H1 (cell line): ENCODE measurements around the gene TRAT1. TPM values are rescaled to one million over a fixed set of nuclear protein-coding genes. Genes with fewer than 3 reads are reported as not detected.

Experiments used
- CTCF ChIA-PET: fragments of 300-600 bp; sonication (Branson Sonifier 250); formaldehyde crosslinking; loops from one replicate; lab custom pipeline; 2021; ENCODE audit not compliant: partially characterized antibody; lab: Charles Lee
- POLR2A ChIA-PET: fragments of 300-600 bp; sonication (Branson Sonifier 250); formaldehyde crosslinking; loops from one replicate; lab custom pipeline; 2021; ENCODE audit warnings: inconsistent platforms; ENCODE audit not compliant: partially characterized antibody; lab: Charles Lee
- DNase-seq, 2 experiments: peaks; one replicate each; pipeline versions ENCODE4 v3.0.0 to v3.0.0-alpha.2; 2010 to 2022; ENCODE audit warnings: low spot score in 2 of 2, low read depth in 1 of 2, mixed read lengths in 1 of 2
- FAIRE-seq: peaks from 2 replicates; lab custom pipeline; 2011; peaks lifted over from hg19 to GRCh38; lab: Jason Lieb, UNC
- H2AFZ ChIP-seq: 2 replicates; pipeline ENCODE4 v1.8.1; 2012; ENCODE audit warnings: low read length, inconsistent platforms
- H2AK5ac ChIP-seq: 2 replicates; pipeline ENCODE4 v1.6.1; 2013; ENCODE audit warnings: low read depth, low read length
- H2BK120ac ChIP-seq: replicated peaks from 2 replicates; pipeline ENCODE3; 2013; ENCODE audit warnings: low read depth, low read length, inconsistent platforms
- H2BK12ac ChIP-seq: 2 replicates; pipeline ENCODE4 v1.6.1; 2013; ENCODE audit warnings: low read depth, low read length
- H2BK15ac ChIP-seq: 2 replicates; pipeline ENCODE4 v1.6.1; 2013; ENCODE audit warnings: low read length
- H2BK20ac ChIP-seq: 2 replicates; pipeline ENCODE4 v1.6.1; 2013; ENCODE audit warnings: low read length
- H2BK5ac ChIP-seq: 2 replicates; pipeline ENCODE4 v1.6.1; 2013; ENCODE audit warnings: low read depth, low read length
- H3K14ac ChIP-seq: 2 replicates; pipeline ENCODE4 v1.6.1; 2013; ENCODE audit warnings: inconsistent platforms; ENCODE audit not compliant: insufficient read length
- H3K18ac ChIP-seq: 2 replicates; pipeline ENCODE4 v1.6.1; 2013; ENCODE audit warnings: low read length; ENCODE audit errors: extremely low read depth
- H3K23ac ChIP-seq: 2 replicates; pipeline ENCODE4 v1.6.1; 2013; ENCODE audit warnings: inconsistent platforms; ENCODE audit not compliant: insufficient read length
- H3K23me2 ChIP-seq: 2 replicates; pipeline ENCODE4 v1.6.1; 2013; ENCODE audit warnings: low read depth, low read length
- H3K27ac ChIP-seq: 2 replicates; pipeline ENCODE4 v1.6.1; 2011; ENCODE audit warnings: low read depth, low read length, inconsistent platforms
- H3K27me3 ChIP-seq, 4 experiments: replicated peaks in 1 of 4; 1 replicate in 1 of 4; 2 replicates in 3 of 4; pipeline versions ENCODE4 v1.6.1 to v1.8.1; 2011 to 2013; ENCODE audit warnings: low read length in 3 of 4, mild to moderate bottlenecking in 3 of 4, inconsistent platforms in 2 of 4, mixed read lengths in 2 of 4, moderate library complexity in 1 of 4; ENCODE audit not compliant: control insufficient read depth in 3 of 4, insufficient read depth in 3 of 4; ENCODE audit errors: extremely low read depth in 1 of 4
- H3K36me3 ChIP-seq, 4 experiments: 2 replicates each; pipeline versions ENCODE4 v1.6.1 to v1.8.1; 2011 to 2013; ENCODE audit warnings: mild to moderate bottlenecking in 4 of 4, low read length in 3 of 4, moderate library complexity in 2 of 4, control low read depth in 1 of 4, inconsistent platforms in 1 of 4; ENCODE audit not compliant: insufficient read depth in 4 of 4, control insufficient read depth in 2 of 4
- H3K4ac ChIP-seq: replicated peaks from 2 replicates; pipeline ENCODE3; 2013; ENCODE audit warnings: low read length, low read depth, mixed read lengths, inconsistent platforms; ENCODE audit not compliant: insufficient read length
- H3K4me1 ChIP-seq, 4 experiments: replicated peaks in 1 of 4; 1 replicate in 1 of 4; 2 replicates in 3 of 4; pipeline versions ENCODE4 v1.6.1 to v1.8.1; 2011 to 2013; ENCODE audit warnings: low read length in 3 of 4, inconsistent platforms in 2 of 4, mixed read lengths in 1 of 4; ENCODE audit not compliant: insufficient read depth in 4 of 4, control insufficient read depth in 3 of 4
- H3K4me2 ChIP-seq, 2 experiments: 2 replicates each; pipeline versions ENCODE4 v1.6.1 to v1.8.1; 2011 to 2013; ENCODE audit warnings: low read depth in 2 of 2, low read length in 2 of 2, control low read depth in 1 of 2, inconsistent platforms in 1 of 2, mild to moderate bottlenecking in 1 of 2; ENCODE audit not compliant: insufficient read depth in 1 of 2
- H3K4me3 ChIP-seq, 4 experiments: fragments of 200-600, 300-600 bp in 1 of 4; sonication (generic), shearing (Covaris generic), sonication (Bioruptor Twin) in 1 of 4; 2 replicates each; pipeline versions ENCODE4 v1.5.1 to v1.8.1; 2011 to 2016; ENCODE audit warnings: low read length in 4 of 4, low read depth in 3 of 4, control low read depth in 2 of 4, inconsistent platforms in 2 of 4, mild to moderate bottlenecking in 2 of 4, mixed read lengths in 1 of 4, moderate library complexity in 1 of 4; ENCODE audit not compliant: insufficient read depth in 2 of 4; ENCODE audit errors: extremely low read depth in 1 of 4
- H3K56ac ChIP-seq: replicated peaks from 2 replicates; pipeline ENCODE3; 2013; ENCODE audit warnings: low read depth, mild to moderate bottlenecking, mixed read lengths, low read length, inconsistent platforms; ENCODE audit not compliant: insufficient read length
- H3K79me1 ChIP-seq: 2 replicates; pipeline ENCODE4 v1.6.1; 2013; ENCODE audit warnings: low read depth, low read length, control low read depth
- H3K79me2 ChIP-seq, 2 experiments: 2 replicates each; pipeline versions ENCODE4 v1.6.1 to v1.8.1; 2012 to 2013; ENCODE audit warnings: low read length in 2 of 2, mild to moderate bottlenecking in 2 of 2, inconsistent platforms in 1 of 2; ENCODE audit not compliant: insufficient read depth in 2 of 2, control insufficient read depth in 1 of 2
- H3K9ac ChIP-seq, 4 experiments: replicated peaks in 1 of 4; 1 replicate in 1 of 4; 2 replicates in 3 of 4; pipeline versions ENCODE4 v1.6.1 to v1.8.1; 2011 to 2013; ENCODE audit warnings: low read depth in 3 of 4, low read length in 3 of 4, control low read depth in 2 of 4, mild to moderate bottlenecking in 2 of 4, moderate library complexity in 2 of 4, inconsistent platforms in 1 of 4; ENCODE audit errors: extremely low read depth in 1 of 4
- H3K9me3 ChIP-seq, 2 experiments: 2 replicates each; pipeline versions ENCODE4 v1.6.1 to v1.8.1; 2012 to 2013; ENCODE audit warnings: mild to moderate bottlenecking in 2 of 2, moderate library complexity in 2 of 2, control low read depth in 1 of 2, inconsistent platforms in 1 of 2, low read depth in 1 of 2, low read length in 1 of 2, mixed read lengths in 1 of 2; ENCODE audit not compliant: insufficient read depth in 2 of 2
- H4K20me1 ChIP-seq, 2 experiments: replicated peaks in 1 of 2; 2 replicates each; pipeline versions ENCODE3 to v1.8.1; 2011 to 2013; ENCODE audit warnings: inconsistent platforms in 2 of 2, low read length in 2 of 2, mild to moderate bottlenecking in 1 of 2; ENCODE audit not compliant: insufficient read depth in 2 of 2, control insufficient read depth in 1 of 2
- H4K5ac ChIP-seq: 2 replicates; pipeline ENCODE4 v1.6.1; 2013; ENCODE audit warnings: low read length, low read depth, mixed read lengths, inconsistent platforms; ENCODE audit not compliant: insufficient read length
- H4K8ac ChIP-seq: 2 replicates; pipeline ENCODE4 v1.8.0; 2013; ENCODE audit warnings: mild to moderate bottlenecking, moderate library complexity, low read length, inconsistent platforms; ENCODE audit not compliant: insufficient read depth; ENCODE audit errors: extremely low read depth
- H4K91ac ChIP-seq: replicated peaks from 2 replicates; pipeline ENCODE3; 2013; ENCODE audit warnings: low read length, mixed read lengths, inconsistent platforms; ENCODE audit not compliant: insufficient read length
- BACH1 ChIP-seq: IDR thresholded peaks from 2 replicates; pipeline ENCODE4 v1.6.1; 2012; ENCODE audit warnings: low read length, improper control_type of control experiment
- CHD2 ChIP-seq: IDR thresholded peaks from 2 replicates; pipeline ENCODE4 v1.6.1; 2012; ENCODE audit warnings: low read length, improper control_type of control experiment
- CREB1 ChIP-seq: IDR thresholded peaks from 2 replicates; pipeline ENCODE4 v1.6.1; 2012; ENCODE audit warnings: inconsistent platforms
- CTBP2 ChIP-seq: IDR thresholded peaks from 2 replicates; pipeline ENCODE4 v1.7.0; 2011; ENCODE audit warnings: borderline replicate concordance, mild to moderate bottlenecking, moderate library complexity, mixed read lengths, low read length; ENCODE audit not compliant: insufficient read depth, insufficient read length
- KDM1A ChIP-seq: fragments of 200-600, 300-600 bp; sonication (generic); IDR thresholded peaks from 2 replicates; pipeline ENCODE4 v1.7.1; 2016; ENCODE audit warnings: mild to moderate bottlenecking, low read length, borderline replicate concordance
- MAFK ChIP-seq: IDR thresholded peaks from 2 replicates; pipeline ENCODE4 v1.6.1; 2012; ENCODE audit warnings: low read depth, mild to moderate bottlenecking, improper control_type of control experiment, low read length
- NANOG ChIP-seq: IDR thresholded peaks from 2 replicates; pipeline ENCODE4 v1.6.1; 2011; ENCODE audit warnings: low read length, low read depth, mild to moderate bottlenecking, inconsistent platforms; ENCODE audit not compliant: insufficient read depth, poor library complexity, severe bottlenecking
- POLR2A ChIP-seq, 2 experiments: IDR thresholded peaks; 1 replicate in 1 of 2; 2 replicates in 1 of 2; pipeline ENCODE4 v1.6.1; 2011; ENCODE audit warnings: low read depth in 2 of 2, low read length in 2 of 2, mild to moderate bottlenecking in 2 of 2; ENCODE audit errors: control extremely low read depth in 1 of 2
- POLR2AphosphoS5 ChIP-seq: IDR thresholded peaks from 2 replicates; pipeline ENCODE4 v1.6.1; 2011; ENCODE audit warnings: low read depth, low read length
- SIN3A ChIP-seq, 2 experiments: IDR thresholded peaks in 1 of 2; conservative IDR thresholded peaks in 1 of 2; 2 replicates each; pipeline ENCODE4 v1.6.1; 2011 to 2012; ENCODE audit warnings: low read length in 2 of 2, improper control_type of control experiment in 1 of 2, low read depth in 1 of 2, mild to moderate bottlenecking in 1 of 2
- SP1 ChIP-seq: IDR thresholded peaks from 2 replicates; pipeline ENCODE4 v1.6.1; 2011; ENCODE audit warnings: low read depth, low read length
- WGBS, 2 experiments: shearing (Covaris generic) in 1 of 2; methylation state at CpG; one replicate each; pipeline versions ENCODE4 v1.1.6 to v1.1.7; 2013 to 2015; ENCODE audit warnings: low lambda C conversion rate in 2 of 2, mixed read lengths in 2 of 2, inconsistent platforms in 1 of 2, low coverage in 1 of 2, missing lambda C conversion rate in 1 of 2; ENCODE audit not compliant: insufficient replicate concordance in 2 of 2, insufficient coverage in 1 of 2, insufficient read length in 1 of 2; ENCODE audit errors: extremely low coverage in 1 of 2, missing lambda C conversion rate in 1 of 2; 5-methylcytosine and 5-hydroxymethylcytosine counted together
- polyA plus RNA-seq, 7 experiments: library from polyadenylated mRNA; depleted of rRNA in 3 of 7; stranded (reverse) in 5 of 7; unstranded in 2 of 7; fragments of >200 nt in 5 of 7; fragments of 200-250 nt in 2 of 7; gene quantifications; 1 replicate in 5 of 7; 2 replicates in 1 of 7; 4 replicates in 1 of 7; pipeline versions ENCODE4 v1.2.1 to v1.2.3, GENCODE V29; 2011 to 2013; ENCODE audit warnings: missing spikeins in 2 of 7, mixed read lengths in 2 of 7
- total RNA-seq: library from RNA; stranded (reverse); fragmentation: NEBNext Ultra II Directional; extraction: Animal tissue kit (Norgen Biotek cat#: 25700); gene quantifications from 2 replicates; pipeline ENCODE4 v1.2.1, GENCODE V29; 2021

The TRAT1 gene
- total and polyA plus RNA-seq, 2 of the 8 experiments (the other 6 are each of a cell fraction or from before 2014, with no cell fraction given) = not detected

DNA sequence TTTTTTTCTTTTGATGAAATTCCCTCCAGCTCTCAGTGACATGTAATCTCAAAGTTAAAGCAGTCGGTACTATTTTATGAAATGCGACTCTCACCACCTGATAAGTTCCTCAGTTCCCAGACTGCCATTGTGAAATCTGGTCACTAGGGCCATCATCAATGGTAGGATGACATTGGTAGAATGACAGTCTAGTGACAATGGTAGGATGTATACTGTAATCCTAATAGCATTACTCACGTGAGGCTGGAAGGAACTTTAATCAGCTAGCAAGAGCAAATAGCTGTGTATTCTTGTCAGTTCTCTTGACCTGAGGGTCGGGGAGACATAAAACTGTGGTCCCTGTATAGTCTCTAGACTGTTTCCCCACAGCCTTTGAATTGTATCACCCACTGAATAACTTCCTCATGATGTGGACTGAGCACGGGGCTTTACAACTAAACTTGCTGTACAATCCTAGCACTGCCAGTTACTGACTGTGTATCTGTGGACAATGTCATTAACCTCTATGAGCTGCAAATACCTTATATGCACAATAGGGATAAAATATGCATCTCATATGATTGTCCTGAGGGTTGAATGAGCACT lies 23.2 kb downstream of the TRAT1 start:
- H3K23me2 ChIP-seq = no peaks in the 10 kb centered on the region
- H4K91ac ChIP-seq = no peak overlapping the region
- H3K4me2 ChIP-seq = no peak overlapping the region
- no peak overlapping the region for H2BK120ac ChIP-seq
- no peak overlapping the region for H3K18ac ChIP-seq
- no peak overlapping the region for H3K56ac ChIP-seq
- H3K79me2 ChIP-seq = no peaks in the 10 kb centered on the region
- H4K8ac ChIP-seq = no peak overlapping the region
- ChIA-PET CTCF (interaction anchor here (0.8 to 1.0 kb wide), 3 partner anchors 34 to 372 kb away, joined by 3 to 6 read pairs (median 3); no protein-coding TSS in a partner anchor), POLR2A (no interaction called here)
- H3K27ac ChIP-seq = no peak overlapping the region
- no peaks in the 10 kb centered on the region for H3K36me3 ChIP-seq
- H2BK5ac ChIP-seq = no peak overlapping the region
- H3K27me3 ChIP-seq = no peaks in the 10 kb centered on the region
- H2AFZ ChIP-seq = no peak overlapping the region
- H2BK20ac ChIP-seq = no peak overlapping the region
- no peaks in the 10 kb centered on the region for H3K4me1 ChIP-seq
- no peak overlapping the region for H3K14ac ChIP-seq
- no peak overlapping the region for H4K5ac ChIP-seq
- TF ChIP-seq MAFK (no peak), CREB1 (no peak), BACH1 (no peak), SIN3A (conservative IDR thresholded peaks at IDR 0.05 in 1 of 2, IDR thresholded peaks at IDR 0.05 in 1 of 2; ENCODE audit: low read depth in 1 of 2, low read length in 2 of 2) (no peak), POLR2A (IDR thresholded peaks at IDR 0.05; ENCODE audit: control extremely low read depth in 1 of 2, low read depth in 2 of 2, low read length in 2 of 2) (no peak), KDM1A (no peak), POLR2AphosphoS5 (no peak), CHD2 (no peak), NANOG (no peak), CTBP2 (no peak), SP1 (no peak)
- TF ChIP-seq, all 59 proteins: peak for 0
- Histone ChIP-seq H2BK12ac (no peak overlapping the region), H2AK5ac (no peak overlapping the region), H4K20me1 (no peaks in the 10 kb centered on the region), H3K4me3 (no peak overlapping the region), H3K9ac (no peak overlapping the region), H3K23ac (no peak overlapping the region), H3K4ac (no peak overlapping the region), H3K79me1 (no peaks in the 10 kb centered on the region), H3K9me3 (no peaks in the 10 kb centered on the region), H2BK15ac (no peak overlapping the region)
- WGBS, 2 experiments = 91% methylated on average over 5 of the region's 5 CpGs; no CpG with 5 or more reads in 1 of the 2 experiments
- FAIRE-seq (no peak), DNase-seq (no peak)
